ENCODE results near the gene SLC44A2. TPM values are rescaled to one million over a fixed set of nuclear protein-coding genes. Genes with fewer than 3 reads are reported as not detected.

SLC44A2 gene
- 18.8 and 43.9 TPM in 2 replicates for total RNA-seq

DNA sequence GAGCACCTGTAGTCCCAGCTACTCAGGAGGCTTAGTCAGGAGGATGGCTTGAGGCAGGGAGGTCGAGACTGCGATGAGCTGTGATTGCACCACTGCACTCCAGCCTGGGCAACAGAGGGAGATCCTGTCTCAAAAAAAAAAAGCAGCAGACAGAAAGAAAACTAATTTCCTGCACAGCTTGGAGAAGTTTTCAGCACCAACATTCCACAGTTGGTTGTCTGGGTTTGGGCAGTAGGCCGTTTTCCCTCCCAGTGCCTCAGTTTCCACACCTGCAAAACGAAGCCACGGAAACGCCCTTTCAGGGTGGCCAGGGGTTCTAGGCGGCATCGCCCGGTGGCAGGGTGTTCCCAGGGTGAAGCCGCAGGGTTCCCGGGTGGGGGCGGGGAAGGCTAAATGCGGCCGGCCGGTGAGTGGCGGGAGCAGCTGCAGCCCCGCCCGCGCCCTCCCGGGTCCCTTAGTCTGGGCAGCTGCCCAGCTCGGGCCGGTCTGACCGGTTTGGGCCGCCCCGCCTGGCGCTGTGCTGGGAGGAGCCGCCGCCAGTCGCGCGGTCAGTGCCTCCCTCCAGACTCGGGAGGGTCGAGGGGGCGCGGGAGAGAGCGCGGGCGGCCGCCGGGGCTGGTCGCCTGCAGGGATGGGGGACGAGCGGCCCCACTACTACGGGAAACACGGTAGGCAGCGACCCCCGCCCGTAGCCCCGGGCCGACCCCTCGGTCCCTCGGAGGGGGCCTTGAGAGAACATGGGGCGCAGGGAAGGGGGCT lies at the start of gene SLC44A2:
Gene SLC44A2 (plus strand): TSS at position 551 of the 759 bp plus-strand sequence. CDS start 81 bp downstream, at position 632.

DNA sequence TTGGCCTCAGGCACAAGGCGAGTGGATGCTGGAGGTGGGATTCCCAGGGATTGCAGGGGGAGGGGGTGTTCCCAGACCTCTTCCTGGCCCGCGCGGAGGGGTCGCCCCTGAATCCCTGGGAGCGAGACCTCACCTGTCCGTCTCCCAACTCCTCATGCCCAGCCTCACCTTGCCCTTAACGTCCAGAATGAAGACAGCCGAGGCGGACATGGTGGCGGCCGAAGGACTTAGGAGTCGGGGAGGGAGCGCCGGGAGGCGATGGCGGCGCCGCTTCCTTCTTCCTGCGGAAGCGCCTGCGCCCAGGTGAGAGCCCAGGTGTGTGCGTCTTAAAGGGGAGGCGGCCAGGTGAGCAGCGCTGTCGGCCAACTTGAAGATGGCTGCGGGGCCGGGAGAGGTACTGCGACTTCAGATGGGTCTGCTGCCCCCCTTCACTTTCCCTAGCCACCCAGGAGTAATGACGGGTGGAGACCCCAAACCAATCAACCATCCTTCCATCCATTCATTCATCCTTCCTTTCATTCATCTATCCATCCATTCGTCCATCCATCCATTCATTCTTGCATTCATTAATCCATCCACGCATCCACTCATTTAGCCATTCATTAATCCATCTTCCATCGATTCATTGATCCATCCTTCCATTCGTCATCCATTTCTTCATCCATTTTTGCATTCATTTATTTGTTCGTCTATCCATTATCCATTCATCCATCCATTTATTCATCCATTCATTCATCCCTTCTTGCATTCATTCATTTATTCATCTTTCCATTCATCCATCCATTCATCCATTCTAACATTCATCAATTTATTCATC lies 38.1 kb upstream of the SLC44A2 start, which contains the start of gene AP1M2:
Gene AP1M2 (minus strand): TSS at position 291 of the 817 bp plus-strand sequence. CDS start 81 bp downstream, at position 210.

GRCh38 chr19:10653732-10654609 lies 28.6 kb downstream of the SLC44A2 start, which contains the start of gene ILF3:
Gene ILF3, plus strand, starts transcription at chr19:10654346. Its CDS starts 16,260 bp downstream, at chr19:10670606.

Other genes with a start within 250 kb of the SLC44A2 start
- gene TYK2, start 245.0 kb upstream of the SLC44A2 start, total RNA-seq, result 63.7 and 74.0 TPM in 2 replicates
- gene CDC37, start 222.0 kb upstream of the SLC44A2 start, total RNA-seq, result 172 and 200 TPM in 2 replicates
- 0.15 and 1.3 TPM in 2 replicates for gene PDE4A, start 205.0 kb upstream of the SLC44A2 start, total RNA-seq
- 50.0 and 61.7 TPM in 2 replicates for gene KEAP1, start 122.2 kb upstream of the SLC44A2 start, total RNA-seq
- 22.5 and 27.2 TPM in 2 replicates for gene S1PR5, start 108.1 kb upstream of the SLC44A2 start, total RNA-seq
- gene ATG4D, start 81.6 kb upstream of the SLC44A2 start, total RNA-seq, result 27.9 and 33.9 TPM in 2 replicates
- gene KRI1, start 59.5 kb upstream of the SLC44A2 start, total RNA-seq, result 11.6 and 17.7 TPM in 2 replicates
- 5.1 and 5.9 TPM in 2 replicates for gene CDKN2D, start 56.6 kb upstream of the SLC44A2 start, total RNA-seq
- 78.9 and 111 TPM in 2 replicates for gene AP1M2, start 38.2 kb upstream of the SLC44A2 start, total RNA-seq
- gene ILF3, start 28.8 kb downstream of the SLC44A2 start, total RNA-seq, result 73.8 and 120 TPM in 2 replicates
- gene QTRT1, start 75.9 kb downstream of the SLC44A2 start, total RNA-seq, result 18.0 and 25.2 TPM in 2 replicates
- gene DNM2, start 92.5 kb downstream of the SLC44A2 start, total RNA-seq, result 67.5 and 69.0 TPM in 2 replicates
- gene TMED1, start 210.7 kb downstream of the SLC44A2 start, total RNA-seq, result 51.5 and 57.7 TPM in 2 replicates
- gene C19orf38, start 222.9 kb downstream of the SLC44A2 start, total RNA-seq, result 0.39 and 0.42 TPM in 2 replicates
- 31.1 and 33.9 TPM in 2 replicates for gene CARM1, start 246.0 kb downstream of the SLC44A2 start, total RNA-seq

Measured in hair follicular keratinocyte (primary cell).